Stromal cell of bone marrow (primary cell): ENCODE measurements around the gene RASL11B.
"Not testable (repeated sequence)": the region's sequence is repeated elsewhere in the genome, so short reads cannot be mapped to it uniquely, and the experiment has no call there.

Experiments
- DNase-seq: peaks from one replicate; pipeline ENCODE4 v3.0.0-alpha.2; 2012; ENCODE audit warnings: low read depth

Gene RASL11B

GRCh38 chr4:52861879-52862616, at the start of gene RASL11B:
RASL11B (plus strand) TSS chr4:52862317; CDS start chr4:52862508, 191 bp downstream.
- peak; percentile 48 for DNase-seq

GRCh38 chr4:52813546-52813945, 48.6 kb upstream of the RASL11B start:
- DNase-seq, result no peak

- DNase-seq, result peak; percentile 62
Observed at GRCh38 chr4:52822583-52822971, 39.5 kb upstream of the RASL11B start.

GRCh38 chr4:52822972-52823701, 39.0 kb upstream of the RASL11B start:
- peak; percentile 84 for DNase-seq

GRCh38 chr4:52823702-52824092, 38.4 kb upstream of the RASL11B start:
- DNase-seq, result no peak

GRCh38 chr4:52824270-52824602, 37.9 kb upstream of the RASL11B start:
- no peak for DNase-seq

- DNase-seq, result no peak
Observed at GRCh38 chr4:52824603-52825459, 37.3 kb upstream of the RASL11B start.

- DNase-seq, result no peak
Observed at GRCh38 chr4:52825460-52826090, 36.5 kb upstream of the RASL11B start.

GRCh38 chr4:52833941-52834525, 28.1 kb upstream of the RASL11B start:
- DNase-seq, result no peak

GRCh38 chr4:52834641-52835456, 27.3 kb upstream of the RASL11B start:
- DNase-seq, result not testable (repeated sequence)

- DNase-seq, result no peak
Observed at GRCh38 chr4:52836120-52836519, 26.0 kb upstream of the RASL11B start.

GRCh38 chr4:52836678-52837077, 25.4 kb upstream of the RASL11B start:
- DNase-seq, result no peak

GRCh38 chr4:52837716-52838558, 24.2 kb upstream of the RASL11B start:
- no peak for DNase-seq

GRCh38 chr4:52838729-52839586, 23.2 kb upstream of the RASL11B start:
- no peak for DNase-seq

GRCh38 chr4:52840531-52841370, 21.4 kb upstream of the RASL11B start:
- DNase-seq, result no peak

GRCh38 chr4:52841682-52842456, 20.2 kb upstream of the RASL11B start:
- no peak for DNase-seq

- DNase-seq, result no peak
Observed at GRCh38 chr4:52842792-52843191, 19.3 kb upstream of the RASL11B start.
